GM12874 (cell line): ENCODE measurements around the gene TMCC1.

ENCODE experiments used
- CTCF ChIP-seq: IDR thresholded peaks from 2 replicates; pipeline ENCODE4 v1.5.1; 2011; ENCODE audit warnings: low read depth, mild to moderate bottlenecking, control low read depth, low read length, moderate library complexity; ENCODE audit not compliant: insufficient read depth

Gene TMCC1

DNA sequence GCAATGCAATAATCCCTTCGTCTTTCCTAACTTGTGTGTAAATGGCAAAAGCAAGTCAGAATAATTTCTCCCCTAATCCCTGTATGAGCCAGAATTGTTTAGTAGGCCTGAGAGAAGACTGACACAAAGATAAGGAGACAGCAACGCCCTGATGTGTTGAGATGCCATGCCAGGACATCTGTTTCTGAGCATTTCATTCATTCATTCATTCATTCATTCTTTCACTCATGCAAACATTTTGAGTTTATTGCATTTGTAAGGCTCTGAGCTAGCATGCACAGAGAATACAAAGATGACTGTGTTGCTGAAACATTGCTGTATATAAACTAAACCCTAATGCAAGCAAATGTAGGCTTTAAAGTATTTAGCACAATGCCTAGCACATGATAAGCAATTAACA, 127.4 kb downstream of the TMCC1 start:
- TF ChIP-seq CTCF: no peak

DNA sequence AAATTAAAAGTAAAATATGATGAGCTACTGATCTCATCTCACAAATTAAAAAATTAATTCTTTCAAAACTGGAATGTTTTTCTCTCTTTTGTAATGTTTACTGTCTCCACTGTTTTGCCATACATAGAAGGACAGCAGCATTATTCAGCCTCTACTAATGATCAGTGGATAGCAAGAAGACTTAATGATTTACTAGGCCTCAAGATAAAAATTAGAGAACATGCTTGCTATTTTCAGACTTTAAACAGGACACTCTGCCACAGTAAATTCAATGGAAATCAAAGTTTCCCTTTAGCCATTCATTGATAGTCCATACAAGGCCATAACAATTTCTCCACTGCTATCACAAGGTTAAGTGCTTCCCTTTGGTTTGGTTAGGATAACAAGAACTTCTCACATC, 129.4 kb downstream of the TMCC1 start:
- TF ChIP-seq CTCF: no peak

DNA sequence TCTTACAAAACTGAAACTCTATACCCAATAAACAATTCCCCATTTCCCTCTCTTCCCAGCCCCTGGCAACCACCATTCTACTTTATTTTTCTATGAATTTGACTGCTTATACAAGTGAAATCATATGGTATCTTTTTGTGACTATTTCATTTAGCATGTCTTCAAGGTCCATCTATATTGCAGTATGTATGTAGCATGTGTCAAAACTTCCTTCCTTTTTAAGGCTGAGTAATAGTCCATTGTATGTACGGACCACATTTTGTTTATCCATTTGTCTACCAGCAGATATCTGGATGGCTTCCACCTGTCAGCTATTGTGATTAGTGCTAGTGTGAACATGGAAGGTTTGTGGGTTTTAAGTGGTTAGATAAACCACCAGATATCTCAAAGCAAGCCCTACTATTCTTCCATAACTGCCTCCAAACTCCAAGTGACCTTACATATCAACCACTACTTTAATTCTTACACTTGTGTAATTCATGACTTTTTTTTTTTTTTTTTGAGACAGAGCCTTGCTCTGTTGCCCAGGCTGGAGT, 134.7 kb downstream of the TMCC1 start:
- TF ChIP-seq CTCF: no peak

DNA sequence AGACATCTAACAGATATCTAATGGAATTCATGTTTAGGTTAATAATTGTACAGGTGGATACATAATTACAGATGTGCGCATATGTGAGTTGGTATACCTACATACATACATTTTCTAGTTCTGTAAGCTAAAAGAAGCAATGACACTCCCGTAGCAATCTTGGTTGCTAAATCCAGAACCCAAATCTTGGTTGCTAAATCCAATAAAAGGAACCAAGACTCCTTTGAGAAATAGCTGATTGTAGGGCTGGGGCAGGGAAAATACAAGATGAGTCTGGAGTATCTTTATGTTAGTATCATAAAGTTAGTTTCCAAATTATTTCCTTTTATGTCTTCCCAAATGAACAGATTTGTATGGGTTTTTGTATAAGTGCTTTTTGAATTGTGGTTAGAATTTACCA, 135.2 kb downstream of the TMCC1 start:
- TF ChIP-seq CTCF: no peak

- no peak for TF ChIP-seq CTCF
These were observed 136.6 kb downstream of the TMCC1 start for GRCh38 chr3:129756871-129757270.

DNA sequence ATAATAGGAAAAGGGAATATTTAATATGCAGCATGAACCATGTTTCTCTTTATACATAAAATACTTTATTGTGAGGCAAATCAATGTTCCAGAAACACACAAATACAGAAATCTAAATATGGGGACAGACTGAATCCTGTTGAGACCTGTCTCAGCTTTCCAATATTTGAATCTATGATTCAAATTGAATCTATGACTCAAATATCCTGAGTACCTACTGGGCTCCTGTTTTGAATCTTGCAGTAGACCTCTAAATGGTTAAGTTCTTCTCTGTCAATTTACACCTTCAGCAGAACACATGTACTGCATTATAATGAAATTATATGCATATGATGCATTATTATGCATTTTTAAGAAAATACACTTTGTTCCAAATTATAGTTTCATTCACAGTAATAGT, 143.8 kb downstream of the TMCC1 start:
- TF ChIP-seq CTCF: no peak

DNA sequence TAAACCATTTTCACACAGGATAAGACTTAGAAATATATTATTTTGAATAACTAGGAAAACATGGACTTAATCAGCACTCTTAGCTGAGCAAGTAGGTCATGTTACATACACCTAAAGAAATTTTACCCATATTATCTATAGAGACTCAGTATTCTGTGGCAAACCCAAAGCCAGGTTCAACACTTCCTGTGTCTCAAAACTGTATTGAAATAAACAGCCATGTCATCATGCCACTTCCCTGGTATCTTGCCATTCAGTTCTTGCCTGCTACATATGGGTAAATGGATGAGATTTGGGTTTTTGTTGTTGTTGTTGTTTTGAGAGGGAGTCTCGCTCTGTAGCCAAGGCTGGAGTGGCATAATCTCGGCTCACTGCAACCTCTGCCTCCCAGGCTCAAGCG, 145.5 kb downstream of the TMCC1 start:
- no peak for TF ChIP-seq CTCF

GRCh38 chr3:129747136-129747535, 146.4 kb downstream of the TMCC1 start:
- no peak for TF ChIP-seq CTCF
